ENCODE data around the gene ATP5ME.
"Not testable (repeated sequence)": the region's sequence is repeated elsewhere in the genome, so short reads cannot be mapped to it uniquely, and the experiment has no call there.

ATP5ME gene

DNA sequence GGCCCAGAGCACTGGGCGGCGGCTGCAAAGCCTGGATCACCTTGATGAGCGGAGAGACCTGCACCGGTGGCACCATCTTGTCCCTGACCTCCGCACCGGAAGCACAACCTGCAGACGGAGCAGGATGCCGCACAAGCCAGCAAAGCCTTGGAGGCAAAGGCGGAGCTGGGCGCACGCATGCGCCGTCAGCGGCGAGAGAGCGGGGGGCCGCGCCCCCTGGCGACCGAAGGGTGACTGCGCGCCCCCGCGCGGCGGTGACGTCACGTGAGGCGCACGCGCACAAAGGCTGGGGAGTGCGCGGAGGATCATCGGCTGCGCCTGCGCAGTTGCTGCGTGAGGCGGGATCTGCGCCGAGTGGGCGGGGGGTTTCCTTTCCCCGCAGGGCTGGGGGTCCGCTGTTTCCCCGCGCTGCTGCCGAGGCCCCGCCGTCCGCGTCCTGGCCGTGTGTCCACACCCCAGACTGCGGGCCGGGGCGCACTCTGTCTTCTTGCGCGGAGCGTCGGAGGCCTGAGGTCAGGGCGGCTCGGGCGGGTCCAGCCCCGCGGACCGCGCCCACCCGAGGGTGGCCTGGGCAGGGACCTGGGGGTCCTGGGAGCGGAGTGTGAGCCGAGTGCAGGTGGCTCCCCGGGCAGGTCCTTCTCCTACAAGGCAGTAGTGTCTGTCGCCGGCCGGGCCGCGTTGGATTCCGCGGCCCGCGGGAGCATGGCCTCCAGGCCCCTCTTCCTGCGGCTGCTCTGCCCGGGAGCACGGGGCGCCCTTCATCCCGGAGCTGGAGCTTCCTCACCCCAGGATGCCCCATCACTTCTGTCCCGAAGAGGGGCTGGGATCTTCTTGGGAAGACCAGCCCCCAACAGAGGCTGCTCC is at the start of gene ATP5ME, which contains the start of gene MYL5:
Gene ATP5ME, minus strand, starts transcription at position 105 of the 864 bp plus-strand sequence. Its CDS starts 29 bp downstream, at position 76.
Gene MYL5, plus strand, starts transcription at position 371 of the 864 bp plus-strand sequence. CDS start 3,485 bp downstream, outside the sequence.
- DNase-seq = peak; percentile 99

DNA sequence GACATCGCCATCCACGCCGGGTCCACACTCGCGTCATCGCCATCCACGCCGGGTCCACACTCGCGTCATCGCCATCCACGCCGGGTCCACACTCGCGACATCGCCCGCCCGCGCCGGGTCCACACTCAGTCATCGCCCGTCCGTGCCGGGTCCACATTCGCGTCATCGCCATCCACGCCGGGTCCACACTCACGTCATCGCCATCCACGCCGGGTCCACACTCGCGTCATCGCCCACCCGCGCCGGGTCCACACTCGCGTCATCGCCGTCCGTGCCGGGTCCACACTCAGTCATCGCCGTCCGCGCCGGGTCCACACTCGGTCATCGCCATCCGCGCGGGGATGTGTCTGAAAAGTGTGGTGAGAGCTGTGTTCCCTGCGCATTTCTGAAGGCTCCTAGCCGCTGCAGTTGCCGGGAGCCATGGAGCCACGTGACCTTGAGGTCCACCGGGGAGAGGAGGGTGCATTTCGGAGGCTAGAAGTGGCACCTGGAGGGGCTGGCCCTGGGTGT is 48.8 kb upstream of the ATP5ME start:
- DNase-seq = no peak

DNA sequence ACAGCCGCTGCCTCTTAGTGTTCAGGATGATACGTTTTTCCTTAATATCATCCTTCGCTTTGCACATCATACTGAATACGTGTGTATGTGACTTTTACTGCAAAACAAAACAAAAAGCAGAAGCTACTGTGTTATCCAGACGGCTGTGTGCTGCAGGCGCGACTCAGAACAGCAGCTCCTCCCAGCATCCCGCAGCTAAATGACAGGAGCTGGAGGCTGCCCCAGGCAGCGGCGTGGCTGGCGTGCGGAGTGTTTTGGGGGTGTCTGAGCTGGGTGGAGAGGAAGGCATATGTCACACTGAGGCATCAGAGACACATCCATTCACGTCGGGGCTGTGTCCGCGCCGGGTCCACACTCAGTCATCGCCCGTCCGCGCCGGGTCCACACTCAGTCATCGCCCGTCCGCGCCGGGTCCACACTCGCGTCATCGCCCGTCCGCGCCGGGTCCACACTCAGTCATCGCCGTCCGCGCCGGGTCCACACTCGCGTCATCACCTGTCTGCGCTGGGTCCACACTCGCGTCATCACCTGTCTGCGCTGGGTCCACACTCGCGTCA is 48.2 kb upstream of the ATP5ME start:
- DNase-seq = no peak

DNA sequence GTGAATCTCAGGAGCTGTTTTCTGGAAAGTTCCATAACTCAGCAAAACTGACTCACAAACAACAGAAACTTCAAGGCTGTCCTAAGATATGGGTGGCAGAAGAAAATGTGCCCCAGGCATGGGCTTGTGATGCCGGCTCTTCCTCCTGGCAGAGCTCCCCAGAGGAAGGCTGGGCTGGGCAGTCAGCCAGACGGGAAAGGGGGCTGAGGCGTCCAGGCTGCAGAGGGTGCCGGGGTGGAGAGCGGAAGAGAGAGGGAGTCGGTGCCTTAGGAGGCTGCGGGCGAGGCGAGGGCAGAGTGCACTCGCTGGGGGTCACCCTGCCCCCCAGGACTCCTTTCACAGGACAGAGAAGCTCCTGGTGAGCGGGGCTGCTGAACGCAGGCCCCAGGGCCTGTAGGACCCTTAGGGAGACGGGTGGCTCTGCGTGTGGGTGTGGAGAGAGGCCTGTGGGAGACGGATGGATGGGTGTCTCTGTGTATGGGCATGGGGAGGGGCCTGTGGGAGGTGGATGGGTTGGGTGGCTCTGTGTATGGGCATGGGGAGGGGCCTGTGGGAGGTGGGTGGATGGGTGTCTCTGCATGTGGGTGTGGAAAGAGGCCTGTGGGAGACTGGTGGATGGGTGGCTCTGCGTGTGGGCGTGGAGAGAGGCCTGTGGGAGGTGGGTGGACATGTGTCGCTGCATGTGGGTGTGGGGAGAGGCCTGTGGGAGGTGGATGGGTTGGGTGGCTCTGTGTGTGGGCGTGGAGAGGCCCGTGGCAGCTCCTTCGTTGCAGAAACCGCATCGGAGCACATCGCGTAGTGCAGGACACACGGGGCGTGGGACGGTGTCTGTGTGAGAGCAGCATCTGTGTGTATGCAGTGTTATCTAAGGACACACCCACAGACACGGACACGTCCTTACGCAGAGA is 47.4 kb upstream of the ATP5ME start:
- no peak for DNase-seq

DNA sequence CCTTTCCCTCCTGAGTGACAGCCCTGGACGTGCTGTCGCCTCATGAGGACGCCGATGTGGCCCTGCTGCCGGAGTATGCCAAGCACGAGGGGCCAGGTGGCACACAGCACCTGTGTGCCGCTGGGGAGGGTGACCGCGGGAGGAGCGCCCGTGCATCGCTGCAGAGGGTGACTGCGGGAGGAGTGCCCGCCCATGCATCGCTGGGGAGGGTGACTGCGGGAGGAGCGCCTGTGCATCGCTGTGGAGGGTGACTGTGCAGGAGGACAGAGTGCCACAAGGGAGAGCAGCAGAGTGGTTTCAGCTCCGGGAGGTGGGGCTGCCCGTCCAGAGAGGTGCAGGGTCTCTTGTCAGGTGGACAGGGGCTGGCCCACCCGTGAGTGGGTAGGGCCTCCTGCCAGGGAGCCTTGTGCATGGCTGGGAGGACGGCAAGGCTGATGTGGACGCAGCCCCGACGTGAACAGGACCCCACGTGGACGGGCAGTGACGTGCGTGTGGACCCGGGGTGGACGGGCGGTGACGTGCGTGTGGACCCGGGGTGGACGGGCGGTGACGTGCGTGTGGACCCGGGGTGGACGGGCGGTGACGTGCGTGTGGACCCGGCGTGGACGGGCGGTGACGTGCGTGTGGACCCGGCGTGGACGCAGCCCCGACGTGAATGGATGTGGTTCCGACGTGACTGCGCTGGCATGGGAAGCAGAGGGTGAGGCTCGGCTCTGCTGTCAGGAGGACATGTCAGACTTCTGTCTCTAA is 46.2 kb upstream of the ATP5ME start:
- DNase-seq = no peak

GRCh38 chr4:718460-718859 is 44.4 kb upstream of the ATP5ME start:
- DNase-seq = no peak

DNA sequence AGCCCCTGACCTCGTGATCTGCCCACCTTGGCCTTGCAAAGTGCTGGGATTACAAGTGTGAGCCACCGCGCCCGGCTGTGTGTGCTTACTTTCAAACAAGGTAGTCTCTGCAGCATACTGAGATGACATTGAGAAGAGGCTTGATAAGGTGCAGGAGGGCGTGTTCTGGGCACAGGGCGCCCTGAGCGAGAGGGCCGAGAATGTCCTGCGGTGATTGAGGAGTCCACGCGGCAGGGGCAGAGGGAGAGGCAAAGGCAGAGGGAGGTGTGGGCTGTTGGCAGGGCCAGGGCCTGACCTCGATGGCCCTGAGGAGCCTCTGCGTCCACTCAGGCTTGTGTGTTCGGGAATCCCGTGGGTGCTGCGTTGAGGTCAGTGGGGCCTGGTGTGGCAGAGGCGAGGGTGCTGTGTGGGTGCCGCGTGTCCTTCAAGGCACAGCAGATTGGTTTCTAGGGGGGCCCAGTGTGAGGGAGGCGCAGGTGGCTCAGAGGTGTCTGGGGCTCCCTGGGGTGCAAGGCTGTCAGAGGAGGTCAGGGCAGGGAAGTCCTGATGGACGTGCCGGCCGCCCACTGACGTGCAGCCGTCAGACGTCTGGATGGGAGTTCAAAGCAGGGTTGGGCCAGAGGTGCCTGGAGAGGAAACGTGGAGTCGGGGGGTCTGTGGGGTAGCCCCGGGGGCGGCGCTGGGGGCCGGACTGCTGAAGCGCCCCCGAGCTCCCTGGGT is 43.7 kb upstream of the ATP5ME start:
- peak; percentile 30 for DNase-seq

GRCh38 chr4:714087-714486 is 40.0 kb upstream of the ATP5ME start:
- DNase-seq = no peak

GRCh38 chr4:712916-713632 is 39.0 kb upstream of the ATP5ME start:
- no peak for DNase-seq

- DNase-seq = no peak
These were observed 38.0 kb upstream of the ATP5ME start for GRCh38 chr4:712093-712492.

DNA sequence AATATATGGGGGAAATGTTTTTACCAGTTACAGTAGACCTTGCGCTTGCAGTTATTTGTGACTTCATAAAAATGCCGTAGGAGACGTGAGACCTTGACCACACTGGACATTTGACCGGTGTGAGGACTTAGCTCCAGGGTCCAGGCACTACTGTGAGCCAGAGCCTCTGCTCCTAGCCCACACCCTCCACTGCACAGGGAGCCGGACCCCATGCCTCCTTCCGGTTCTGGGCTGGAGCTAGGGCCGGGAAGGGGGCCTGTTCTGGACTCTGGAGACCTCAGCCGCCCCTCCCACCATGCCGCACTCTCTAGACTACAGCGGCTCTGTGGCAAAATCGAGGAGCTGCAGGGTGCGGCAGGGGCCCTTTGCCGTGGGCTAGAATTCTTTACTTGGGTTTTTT is 36.8 kb upstream of the ATP5ME start:
- no peak for DNase-seq

DNA sequence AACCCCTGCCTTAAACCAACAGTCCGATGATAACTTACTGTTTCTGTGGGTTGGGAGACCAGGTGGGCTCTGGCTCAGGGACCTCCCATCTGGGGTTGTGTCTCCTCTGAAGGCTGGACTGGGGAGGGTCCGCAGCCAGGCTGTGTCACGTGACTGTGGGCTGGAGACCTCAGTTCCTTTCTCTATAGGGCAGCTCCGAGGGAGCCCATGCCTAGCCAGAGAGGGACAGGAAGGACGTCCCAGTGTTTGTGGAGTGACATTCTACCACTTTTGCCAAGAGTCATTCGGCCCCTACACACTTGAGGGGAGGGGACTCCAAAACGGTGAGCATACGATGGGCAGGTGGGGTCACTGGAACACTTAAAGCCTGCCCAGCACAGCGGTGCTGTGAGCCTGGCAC is 36.0 kb upstream of the ATP5ME start:
- no peak for DNase-seq

DNA sequence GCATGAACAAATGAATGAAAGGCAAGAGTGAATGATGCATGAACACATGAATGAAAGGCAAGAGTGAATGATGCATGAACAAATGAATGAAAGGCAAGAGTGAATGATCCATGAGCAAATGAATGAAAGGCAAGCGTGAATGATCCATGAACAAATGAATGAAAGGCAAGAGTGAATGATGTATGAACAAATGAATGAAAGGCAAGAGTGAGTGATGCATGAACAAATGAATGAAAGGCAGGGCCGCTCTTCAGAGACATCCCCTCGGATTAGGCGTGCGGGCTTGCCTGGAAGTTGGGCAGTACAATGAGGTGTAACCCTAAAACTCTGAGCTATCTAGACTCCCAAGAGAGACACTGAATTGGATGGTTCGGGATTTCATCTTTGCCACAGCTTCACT is 35.3 kb upstream of the ATP5ME start:
- DNase-seq = no peak

DNA sequence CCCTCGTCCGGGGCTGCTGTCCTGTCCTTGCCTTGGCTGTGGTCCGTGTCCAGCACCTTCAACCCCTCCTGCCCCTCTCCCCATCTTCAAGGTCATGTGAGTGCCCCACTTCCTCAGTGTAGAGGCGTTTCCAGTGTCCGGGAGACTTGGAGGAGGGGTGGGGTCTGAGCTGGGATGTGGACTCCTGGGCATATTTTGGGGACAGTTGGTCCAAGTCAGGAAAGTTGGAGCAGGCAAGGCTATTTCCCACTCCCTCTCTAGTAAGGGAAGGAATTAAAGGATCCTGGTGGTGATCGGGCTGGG is 34.5 kb upstream of the ATP5ME start:
- DNase-seq = no peak

GRCh38 chr4:707929-708630 is 34.0 kb upstream of the ATP5ME start:
- DNase-seq = no peak

- no peak for DNase-seq
These were observed 32.9 kb upstream of the ATP5ME start for GRCh38 chr4:706834-707598.

- not testable (repeated sequence) for DNase-seq
These were observed 32.1 kb upstream of the ATP5ME start for GRCh38 chr4:706083-706633.

DNA sequence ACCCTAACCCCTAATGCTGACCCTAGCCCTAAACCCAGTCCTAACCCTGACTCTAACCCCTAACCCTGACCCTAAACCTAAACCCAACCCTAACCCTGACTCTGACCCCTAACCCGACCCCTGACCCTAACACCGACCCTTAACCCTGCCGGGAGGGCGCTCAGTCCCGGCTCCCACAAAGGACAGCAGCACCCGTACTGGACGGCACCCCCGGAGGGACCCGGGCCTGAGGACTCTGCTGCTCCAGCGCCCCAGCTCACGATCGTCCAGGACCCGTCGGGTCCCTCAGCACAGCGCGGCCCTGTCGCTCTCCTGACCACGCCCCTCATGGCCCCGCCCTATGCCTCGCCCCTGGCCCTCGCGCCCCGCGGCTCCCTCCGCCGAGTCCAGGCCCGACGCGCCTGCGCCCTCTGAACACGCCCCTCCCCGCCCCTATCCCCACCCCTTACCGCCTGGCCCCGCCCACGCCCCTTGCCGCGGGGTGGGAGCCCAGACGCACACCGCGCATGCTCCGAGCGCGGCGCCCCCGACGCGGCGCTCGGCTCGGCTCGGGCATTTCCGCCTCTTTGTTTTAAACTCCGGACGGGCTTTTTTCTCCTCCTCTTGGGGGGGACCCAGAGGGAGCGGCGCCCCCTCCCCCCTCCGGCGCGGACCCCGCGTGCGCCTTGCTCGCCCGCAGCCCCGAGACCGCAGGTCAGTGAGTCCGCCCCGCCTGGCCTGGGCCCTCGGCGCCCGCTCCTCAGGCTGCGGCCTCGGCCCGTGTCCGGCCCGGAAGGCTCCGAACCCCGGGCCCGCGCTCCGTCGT is 31.4 kb upstream of the ATP5ME start, which contains the start of gene PCGF3:
Gene PCGF3, plus strand, starts transcription at position 555 of the 805 bp plus-strand sequence. CDS start 27,849 bp downstream, outside the sequence.
- DNase-seq = peak; percentile 99

All from eye (tissue), 1 donor.